Colon (tissue), 2 donors: ENCODE data around the gene RCOR1.
"Not testable (repeated sequence)": the region's sequence is repeated elsewhere in the genome, so short reads cannot be mapped to it uniquely, and the experiment has no call there.

ENCODE experiments used
- FAIRE-seq: peaks from 2 replicates; lab custom pipeline; 2012; peaks lifted over from hg19 to GRCh38; lab: Jason Lieb, UNC
- donor health status: control.
- donor health status: control.

The RCOR1 gene

GRCh38 chr14:102593061-102593824 lies 794 bp downstream of the RCOR1 start:
- no peak for FAIRE-seq

- no peak for FAIRE-seq
Observed at GRCh38 chr14:102593825-102594137, 1.3 kb downstream of the RCOR1 start.

- peak; percentile 51 for FAIRE-seq
Observed at GRCh38 chr14:102594514-102595175, 2.2 kb downstream of the RCOR1 start.

GRCh38 chr14:102601378-102601925 lies 9.0 kb downstream of the RCOR1 start:
- no peak for FAIRE-seq

GRCh38 chr14:102602421-102603292 lies 10.2 kb downstream of the RCOR1 start:
- FAIRE-seq: no peak

GRCh38 chr14:102603293-102603907 lies 11.0 kb downstream of the RCOR1 start:
- FAIRE-seq: no peak

- no peak for FAIRE-seq
Observed at GRCh38 chr14:102604183-102604582, 11.7 kb downstream of the RCOR1 start.

GRCh38 chr14:102605029-102605428 lies 12.6 kb downstream of the RCOR1 start:
- no peak for FAIRE-seq

GRCh38 chr14:102606296-102606695 lies 13.8 kb downstream of the RCOR1 start:
- FAIRE-seq: no peak

- FAIRE-seq: no peak
Observed at GRCh38 chr14:102608064-102608446, 15.6 kb downstream of the RCOR1 start.

- no peak for FAIRE-seq
Observed at GRCh38 chr14:102610968-102611811, 18.7 kb downstream of the RCOR1 start.

GRCh38 chr14:102616318-102616717 lies 23.9 kb downstream of the RCOR1 start:
- FAIRE-seq: no peak

- no peak for FAIRE-seq
Observed at GRCh38 chr14:102616799-102617198, 24.4 kb downstream of the RCOR1 start.

- FAIRE-seq: not testable (repeated sequence)
Observed at GRCh38 chr14:102619012-102619411, 26.6 kb downstream of the RCOR1 start.

GRCh38 chr14:102620413-102620812 lies 28.0 kb downstream of the RCOR1 start:
- FAIRE-seq: no peak

GRCh38 chr14:102622262-102622885 lies 29.9 kb downstream of the RCOR1 start:
- FAIRE-seq: no peak

- no peak for FAIRE-seq
Observed at GRCh38 chr14:102624666-102625065, 32.2 kb downstream of the RCOR1 start.

GRCh38 chr14:102625564-102626296 lies 33.3 kb downstream of the RCOR1 start:
- FAIRE-seq: no peak

- FAIRE-seq: no peak
Observed at GRCh38 chr14:102626530-102626929, 34.1 kb downstream of the RCOR1 start.

- no peak for FAIRE-seq
Observed at GRCh38 chr14:102629011-102629444, 36.6 kb downstream of the RCOR1 start.
